ENCODE measurements around the gene RIPOR3. TPM values are rescaled to one million over a fixed set of nuclear protein-coding genes. Genes with fewer than 3 reads are reported as not detected.

RIPOR3 gene
- total RNA-seq, 4 donors from 2014 or later, result 8.2 to 51.2 (median 20.5) TPM

GRCh38 chr20:50561379-50562078 is 129.8 kb downstream of the RIPOR3 start:
- peaks cover 0 to 3% (median 0%) of the 10 kb centered on the region in 4 donors for H3K4me1 ChIP-seq
- TF ChIP-seq POLR2A (IDR thresholded peaks at IDR 0.05) (no peak), CTCF (IDR thresholded peaks at IDR 0.05) (no peak)
- H3K9me3 ChIP-seq, result no peaks in the 10 kb centered on the region
- DNase-seq, result no peak
- no peak overlapping the region for H3K4me3 ChIP-seq
- H3K27ac ChIP-seq, result peak overlapping the region in 2 of 4 donors; percentile 8 to 11
- H3K36me3 ChIP-seq, result peaks cover 0 to 43% (median 0%) of the 10 kb centered on the region in 3 donors
- H3K27me3 ChIP-seq, result no peaks in the 10 kb centered on the region

DNA sequence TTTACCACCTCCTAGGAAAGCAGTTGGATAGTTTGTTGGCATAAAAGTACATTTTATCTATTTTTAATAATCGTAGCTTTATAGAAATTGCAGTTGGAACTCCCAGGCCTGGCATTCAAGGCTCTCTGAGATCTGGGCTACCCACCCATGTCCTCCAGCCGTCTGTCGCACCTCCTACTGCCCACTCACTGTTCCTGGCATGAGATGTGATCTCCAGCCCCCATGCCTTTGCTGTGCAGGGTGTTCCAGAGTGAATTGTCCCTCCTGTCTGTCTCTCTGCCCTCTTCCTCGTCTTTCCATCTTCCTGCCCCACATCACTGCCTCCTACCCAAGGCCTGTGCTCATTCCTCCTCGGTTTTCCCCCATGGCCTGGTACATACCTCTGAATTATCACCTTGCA is 130.5 kb downstream of the RIPOR3 start:
- H3K36me3 ChIP-seq, result peaks cover 0 to 37% (median 0%) of the 10 kb centered on the region in 3 donors
- no peaks in the 10 kb centered on the region for H3K27me3 ChIP-seq
- H3K27ac ChIP-seq, result peak overlapping the region in 1 of 4 donors; percentile 8
- DNase-seq, result no peak
- TF ChIP-seq POLR2A (IDR thresholded peaks at IDR 0.05) (no peak), CTCF (IDR thresholded peaks at IDR 0.05) (no peak)
- H3K4me3 ChIP-seq, result no peak overlapping the region
- peaks cover 0 to 3% (median 0%) of the 10 kb centered on the region in 4 donors for H3K4me1 ChIP-seq
- H3K9me3 ChIP-seq, result no peaks in the 10 kb centered on the region

- H3K9me3 ChIP-seq, result no peaks in the 10 kb centered on the region
- H3K27me3 ChIP-seq, result no peaks in the 10 kb centered on the region
- peaks cover 0 to 29% (median 0%) of the 10 kb centered on the region in 3 donors for H3K36me3 ChIP-seq
- TF ChIP-seq CTCF (IDR thresholded peaks at IDR 0.05) (no peak), POLR2A (IDR thresholded peaks at IDR 0.05) (no peak)
- no peak overlapping the region for H3K4me3 ChIP-seq
- H3K4me1 ChIP-seq, result peaks cover 0 to 3% (median 0%) of the 10 kb centered on the region in 4 donors
- no peak for DNase-seq
- H3K27ac ChIP-seq, result no peak overlapping the region
Measured at GRCh38 chr20:50559856-50560638, 131.3 kb downstream of the RIPOR3 start.

DNA sequence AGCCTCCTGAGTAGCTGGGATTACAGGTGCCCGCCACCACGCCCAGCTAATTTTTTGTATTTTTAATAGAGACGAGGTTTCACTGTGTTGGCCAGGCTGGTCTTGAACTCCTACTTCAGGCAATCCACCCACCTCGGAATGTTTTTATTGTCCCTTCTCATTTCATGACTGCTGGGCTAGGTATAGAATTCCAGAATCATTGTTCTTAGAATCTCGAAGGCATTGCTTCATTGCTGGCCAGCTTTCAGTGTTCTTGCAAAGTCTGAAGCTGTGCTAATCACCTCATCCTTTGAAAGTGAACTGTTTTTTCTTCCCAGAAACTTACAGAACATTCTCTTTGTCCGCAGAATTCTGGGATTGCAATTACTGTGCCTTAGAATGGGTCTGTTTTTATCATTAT is 132.2 kb downstream of the RIPOR3 start:
- Histone ChIP-seq H3K4me1 (peaks cover 0 to 3% (median 0%) of the 10 kb centered on the region in 4 donors), H3K4me3 (no peak overlapping the region), H3K36me3 (peaks cover 0 to 20% (median 0%) of the 10 kb centered on the region in 3 donors)

DNA sequence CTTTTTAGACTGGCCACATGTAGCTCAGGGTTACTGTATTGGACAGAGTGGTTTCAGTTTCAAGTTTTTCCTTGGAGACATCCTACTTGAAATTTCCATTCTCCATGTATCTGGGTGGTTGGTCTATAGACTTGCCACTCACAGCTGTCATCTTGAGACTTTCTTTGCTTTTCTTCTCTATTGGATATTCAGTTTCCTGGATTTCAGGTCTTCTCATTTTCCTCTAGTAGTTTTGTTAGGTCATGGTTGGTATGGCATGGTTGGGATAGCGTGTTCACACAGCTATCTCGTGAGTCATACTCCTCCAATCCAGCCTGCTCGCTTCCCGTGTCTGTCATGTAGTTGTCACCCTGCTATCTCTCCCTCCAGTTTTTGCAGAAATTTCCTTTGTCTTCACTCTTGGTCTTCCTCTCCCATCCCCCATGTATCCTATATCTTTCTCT is 132.8 kb downstream of the RIPOR3 start:
- H3K27me3 ChIP-seq, result no peaks in the 10 kb centered on the region

More for the DNA sequence above, 132.2 kb downstream of the RIPOR3 start:
- TF ChIP-seq POLR2A (IDR thresholded peaks at IDR 0.05) (no peak), CTCF (IDR thresholded peaks at IDR 0.05) (no peak)
- H3K27me3 ChIP-seq, result no peaks in the 10 kb centered on the region
- H3K9me3 ChIP-seq, result no peaks in the 10 kb centered on the region
- DNase-seq, result no peak
- no peak overlapping the region for H3K27ac ChIP-seq

More for the DNA sequence above, 132.8 kb downstream of the RIPOR3 start:
- no peak for DNase-seq
- Histone ChIP-seq H3K9me3 (no peaks in the 10 kb centered on the region), H3K27ac (no peak overlapping the region), H3K4me1 (peaks cover 0 to 3% (median 0%) of the 10 kb centered on the region in 4 donors), H3K4me3 (no peak overlapping the region), H3K36me3 (peaks cover 0 to 19% (median 0%) of the 10 kb centered on the region in 3 donors)
- TF ChIP-seq POLR2A (IDR thresholded peaks at IDR 0.05), result no peak
